HUES6 (cell line): ENCODE data around the gene RDH8.

Experiments used
- H3K27ac ChIP-seq: 2 replicates; pipeline ENCODE4 v1.7.0; 2013; ENCODE audit warnings: low read depth, mild to moderate bottlenecking, low read length, inconsistent platforms
- H3K27me3 ChIP-seq: 2 replicates; pipeline ENCODE4 v1.6.1; 2013; ENCODE audit warnings: low read length; ENCODE audit not compliant: control insufficient read depth, insufficient read depth
- H3K36me3 ChIP-seq: 2 replicates; pipeline ENCODE4 v1.6.1; 2013; ENCODE audit warnings: low read length; ENCODE audit not compliant: control insufficient read depth, insufficient read depth
- H3K4me1 ChIP-seq: 2 replicates; pipeline ENCODE4 v1.6.1; 2013; ENCODE audit warnings: low read length; ENCODE audit not compliant: control insufficient read depth, insufficient read depth
- H3K4me3 ChIP-seq: 2 replicates; pipeline ENCODE4 v1.5.1; 2013; ENCODE audit warnings: low read depth, low read length
- H3K9ac ChIP-seq: one replicate; pipeline ENCODE4 v1.6.1; 2013; ENCODE audit warnings: mild to moderate bottlenecking, low read length
- H3K9me3 ChIP-seq: 2 replicates; pipeline ENCODE4 v1.6.1; 2013; ENCODE audit warnings: low read depth, low read length; ENCODE audit not compliant: control insufficient read depth, insufficient read depth

RDH8 gene

DNA sequence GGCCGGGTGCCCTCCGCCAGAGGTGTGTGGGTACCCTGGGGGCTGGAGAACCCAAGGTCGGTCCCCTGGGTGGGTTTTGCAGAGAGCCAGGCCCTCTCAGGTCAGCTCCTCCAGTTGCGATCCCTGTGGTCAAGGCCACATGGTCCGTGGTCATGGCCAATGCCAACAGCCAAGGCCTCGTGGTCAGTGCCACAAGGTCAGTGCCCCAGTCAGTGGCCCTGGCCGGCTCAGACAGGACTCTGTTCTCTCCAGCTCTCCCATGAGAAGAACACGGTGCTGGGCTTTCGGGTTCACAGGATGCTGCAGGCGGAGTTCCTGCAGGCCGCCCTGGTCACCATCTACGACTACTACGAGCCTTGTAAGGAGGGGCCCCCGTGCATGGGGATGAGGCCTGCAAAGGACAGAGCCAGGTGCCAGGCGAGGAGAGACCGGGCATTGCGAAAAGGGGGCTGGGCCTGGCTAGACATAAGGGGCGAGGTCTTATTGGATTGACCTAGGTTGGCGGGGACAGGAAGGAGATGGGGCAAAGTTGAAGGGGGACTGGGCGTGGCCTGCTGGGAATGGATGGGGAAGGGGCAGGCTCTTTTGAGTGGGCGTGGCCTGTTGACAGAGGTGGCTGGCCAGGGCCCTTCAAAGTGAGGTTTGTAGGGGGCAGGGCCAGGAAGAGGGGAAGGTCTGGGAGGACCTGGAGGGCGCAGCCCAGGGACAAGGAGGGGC is 57.6 kb downstream of the RDH8 start:
- Histone ChIP-seq H3K9ac (no peak overlapping the region), H3K27me3 (peaks cover 15% of the 10 kb centered on the region; the same call in 1 of the 2 replicates), H3K4me3 (no peak overlapping the region), H3K9me3 (peaks cover 10% of the 10 kb centered on the region), H3K27ac (no peak overlapping the region), H3K36me3 (no peaks in the 10 kb centered on the region), H3K4me1 (no peaks in the 10 kb centered on the region)
